ENCODE results near the gene SLC1A4. TPM values are rescaled to one million over a fixed set of nuclear protein-coding genes. Genes with fewer than 3 reads are reported as not detected.

The SLC1A4 gene
- total and polyA plus RNA-seq, 3 experiments from 2014 or later, result 1.9 to 21.3 (median 21.2) TPM

GRCh38 chr2:65044097-65044735, 55.0 kb downstream of the SLC1A4 start:
- DNase-seq, result no peak
- Mint-ChIP-seq H3K36me3 (peaks cover 18 to 20% (median 19%) of the 10 kb centered on the region in 3 donors), H3K4me3 (no peak overlapping the region), H3K27ac (peak overlapping the region in 1 of 8 donors; percentile 10), H3K27me3 (no peaks in the 10 kb centered on the region), H3K9me3 (peaks cover 0 to 15% (median 8%) of the 10 kb centered on the region in 5 donors), H3K4me1 (peaks cover 7 to 12% (median 9%) of the 10 kb centered on the region in 3 donors)
- Histone ChIP-seq H3K9me3 (ENCODE audit: low read length) (no peaks in the 10 kb centered on the region), H3K27me3 (ENCODE audit: insufficient read depth, low read length, poor library complexity, severe bottlenecking) (no peaks in the 10 kb centered on the region), H3K4me3 (ENCODE audit: low read length) (no peak overlapping the region), H3K4me1 (ENCODE audit: insufficient read depth, low read length) (peaks cover 4% of the 10 kb centered on the region), H3K36me3 (ENCODE audit: insufficient read depth, low read length) (no peaks in the 10 kb centered on the region), H3K27ac (ENCODE audit: low read depth, low read length) (no peak overlapping the region)
- ChIA-PET CTCF (interaction anchor here (2.6 to 3.4 kb wide), 3 partner anchors 11 to 128 kb away, joined by 7 to 21 read pairs (median 14); partner anchors contain the start of gene CEP68), POLR2A (no interaction called here)

- Histone ChIP-seq H3K27ac (ENCODE audit: low read depth, low read length) (no peak overlapping the region), H3K9me3 (ENCODE audit: low read length) (no peaks in the 10 kb centered on the region), H3K36me3 (ENCODE audit: insufficient read depth, low read length) (no peaks in the 10 kb centered on the region), H3K4me1 (ENCODE audit: insufficient read depth, low read length) (no peaks in the 10 kb centered on the region), H3K27me3 (ENCODE audit: insufficient read depth, low read length, poor library complexity, severe bottlenecking) (no peaks in the 10 kb centered on the region), H3K4me3 (ENCODE audit: low read length) (no peak overlapping the region)
- Mint-ChIP-seq H3K4me1 (peaks cover 1 to 2% (median 2%) of the 10 kb centered on the region in 3 donors), H3K27me3 (no peaks in the 10 kb centered on the region), H3K4me3 (no peak overlapping the region), H3K9me3 (peaks cover 0 to 15% (median 8%) of the 10 kb centered on the region in 5 donors), H3K27ac (no peak overlapping the region), H3K36me3 (peaks cover 18 to 20% (median 19%) of the 10 kb centered on the region in 3 donors)
- ChIA-PET POLR2A (no interaction called here), CTCF (interaction anchor here (1.3 to 1.9 kb wide), 2 partner anchors 19 to 128 kb away, joined by 4 to 5 read pairs; no protein-coding TSS in a partner anchor)
- DNase-seq, result no peak
Observed at GRCh38 chr2:65045651-65046050, 56.5 kb downstream of the SLC1A4 start.

GRCh38 chr2:65046633-65047407, 57.6 kb downstream of the SLC1A4 start:
- Histone ChIP-seq H3K4me1 (ENCODE audit: insufficient read depth, low read length) (no peaks in the 10 kb centered on the region), H3K4me3 (ENCODE audit: low read length) (no peak overlapping the region), H3K36me3 (ENCODE audit: insufficient read depth, low read length) (no peaks in the 10 kb centered on the region), H3K9me3 (ENCODE audit: low read length) (no peaks in the 10 kb centered on the region), H3K27me3 (ENCODE audit: insufficient read depth, low read length, poor library complexity, severe bottlenecking) (no peaks in the 10 kb centered on the region), H3K27ac (ENCODE audit: low read depth, low read length) (no peak overlapping the region)
- ChIA-PET CTCF (interaction anchor here (0.6 to 2.0 kb wide), 5 partner anchors 18 to 526 kb away, joined by 3 to 5 read pairs (median 4); no protein-coding TSS in a partner anchor), POLR2A (no interaction called here)
- Mint-ChIP-seq H3K9me3 (peaks cover 0 to 15% (median 8%) of the 10 kb centered on the region in 5 donors), H3K27me3 (no peaks in the 10 kb centered on the region), H3K4me3 (no peak overlapping the region), H3K27ac (no peak overlapping the region), H3K36me3 (peaks cover 18 to 20% (median 18%) of the 10 kb centered on the region in 3 donors), H3K4me1 (no peaks in the 10 kb centered on the region)
- DNase-seq, result no peak

- ChIA-PET POLR2A (no interaction called here), CTCF (interaction anchor here (1.4 kb wide), 1 partner anchor 10 kb away, joined by 4 read pairs; no protein-coding TSS in a partner anchor)
- H3K27ac Mint-ChIP-seq, result no peak overlapping the region
- no peak overlapping the region for H3K4me3 Mint-ChIP-seq
- H3K9me3 Mint-ChIP-seq, result peaks cover 0 to 15% (median 4%) of the 10 kb centered on the region in 5 donors
- H3K4me3 ChIP-seq (ENCODE audit: low read length), result no peak overlapping the region
- H3K36me3 ChIP-seq (ENCODE audit: insufficient read depth, low read length), result no peaks in the 10 kb centered on the region
- H3K4me1 Mint-ChIP-seq, result peaks cover 11 to 17% (median 17%) of the 10 kb centered on the region in 3 donors
- no peaks in the 10 kb centered on the region for H3K27me3 Mint-ChIP-seq
- H3K9me3 ChIP-seq (ENCODE audit: low read length), result no peaks in the 10 kb centered on the region
- H3K4me1 ChIP-seq (ENCODE audit: insufficient read depth, low read length), result peaks cover 16% of the 10 kb centered on the region
- H3K36me3 Mint-ChIP-seq, result peaks cover 10 to 17% (median 14%) of the 10 kb centered on the region in 3 donors
- no peak for DNase-seq
- H3K27ac ChIP-seq (ENCODE audit: low read depth, low read length), result no peak overlapping the region
- H3K27me3 ChIP-seq (ENCODE audit: insufficient read depth, low read length, poor library complexity, severe bottlenecking), result no peaks in the 10 kb centered on the region
Observed at GRCh38 chr2:65049010-65049639, 59.9 kb downstream of the SLC1A4 start.

GRCh38 chr2:65050931-65051330, 61.7 kb downstream of the SLC1A4 start:
- DNase-seq, result no peak
- peaks cover 0 to 6% (median 5%) of the 10 kb centered on the region in 3 donors for H3K36me3 Mint-ChIP-seq
- Histone ChIP-seq H3K4me3 (ENCODE audit: low read length) (no peak overlapping the region), H3K27ac (ENCODE audit: low read depth, low read length) (no peak overlapping the region), H3K36me3 (ENCODE audit: insufficient read depth, low read length) (no peaks in the 10 kb centered on the region), H3K27me3 (ENCODE audit: insufficient read depth, low read length, poor library complexity, severe bottlenecking) (no peaks in the 10 kb centered on the region), H3K9me3 (ENCODE audit: low read length) (no peaks in the 10 kb centered on the region), H3K4me1 (ENCODE audit: insufficient read depth, low read length) (peaks cover 31% of the 10 kb centered on the region)
- POLR2A ChIA-PET, result no interaction called here
- H3K4me3 Mint-ChIP-seq, result peak overlapping the region in 1 of 7 donors; percentile 4
- CTCF ChIA-PET, result interaction anchor here (0.7 to 1.5 kb wide), 2 partner anchors 79 to 135 kb away, joined by 3 to 4 read pairs; partner anchors contain the start of gene RAB1A
- peaks cover 0 to 7% (median 0%) of the 10 kb centered on the region in 5 donors for H3K9me3 Mint-ChIP-seq
- H3K27me3 Mint-ChIP-seq, result no peaks in the 10 kb centered on the region
- no peak overlapping the region for H3K27ac Mint-ChIP-seq
- H3K4me1 Mint-ChIP-seq, result peaks cover 26 to 35% (median 34%) of the 10 kb centered on the region in 3 donors

- peak overlapping the region in 6 of 8 donors; percentile 7 to 72 (median 51) for H3K27ac Mint-ChIP-seq
- ChIA-PET CTCF (interaction anchor here (0.8 to 4.9 kb wide), 6 partner anchors 11 to 135 kb away, joined by 3 to 24 read pairs (median 8); partner anchors contain the start of gene RAB1A), POLR2A (interaction anchor here (1.0 to 1.4 kb wide), 2 partner anchors 77 to 303 kb away, joined by 3 read pairs; partner anchors contain the start of gene RAB1A)
- peak in 3 of 5 donors; percentile 53 to 69 (median 62) for DNase-seq
- Histone ChIP-seq H3K36me3 (ENCODE audit: insufficient read depth, low read length) (no peaks in the 10 kb centered on the region), H3K4me1 (ENCODE audit: insufficient read depth, low read length) (peaks cover 44% of the 10 kb centered on the region), H3K9me3 (ENCODE audit: low read length) (no peaks in the 10 kb centered on the region), H3K27ac (ENCODE audit: low read depth, low read length) (no peak overlapping the region), H3K27me3 (ENCODE audit: insufficient read depth, low read length, poor library complexity, severe bottlenecking) (no peaks in the 10 kb centered on the region), H3K4me3 (ENCODE audit: low read length) (no peak overlapping the region)
- peaks cover 0 to 12% (median 3%) of the 10 kb centered on the region in 3 donors for H3K36me3 Mint-ChIP-seq
- H3K9me3 Mint-ChIP-seq, result peaks cover 0 to 6% (median 0%) of the 10 kb centered on the region in 5 donors
- peaks cover 39 to 48% (median 48%) of the 10 kb centered on the region in 3 donors for H3K4me1 Mint-ChIP-seq
- peak overlapping the region in 6 of 7 donors; percentile 27 to 75 (median 48) for H3K4me3 Mint-ChIP-seq
- H3K27me3 Mint-ChIP-seq, result peaks cover 0 to 1% of the 10 kb centered on the region in 2 donors
Observed at GRCh38 chr2:65053199-65053598, 64.0 kb downstream of the SLC1A4 start.

- Histone ChIP-seq H3K36me3 (ENCODE audit: insufficient read depth, low read length) (no peaks in the 10 kb centered on the region), H3K27ac (ENCODE audit: low read depth, low read length) (no peak overlapping the region), H3K4me3 (ENCODE audit: low read length) (peak overlapping the region; percentile 65), H3K27me3 (ENCODE audit: insufficient read depth, low read length, poor library complexity, severe bottlenecking) (no peaks in the 10 kb centered on the region), H3K9me3 (ENCODE audit: low read length) (no peaks in the 10 kb centered on the region), H3K4me1 (ENCODE audit: insufficient read depth, low read length) (peaks cover 61% of the 10 kb centered on the region)
- Mint-ChIP-seq H3K9me3 (no peaks in the 10 kb centered on the region), H3K27me3 (peaks cover 0 to 1% of the 10 kb centered on the region in 2 donors), H3K4me3 (peak overlapping the region; percentile 77 to 98 (median 97)), H3K4me1 (peaks cover 49 to 63% (median 63%) of the 10 kb centered on the region in 3 donors), H3K36me3 (peaks cover 0 to 14% (median 0%) of the 10 kb centered on the region in 3 donors), H3K27ac (peak overlapping the region in 5 of 8 donors; percentile 2 to 96 (median 85))
- ChIA-PET CTCF (interaction anchor here (1.0 to 5.2 kb wide), 11 partner anchors 9 to 304 kb away, joined by 3 to 25 read pairs (median 8); partner anchors contain the start of gene RAB1A), POLR2A (interaction anchor here (0.5 to 3.6 kb wide), 4 partner anchors 10 to 75 kb away, joined by 3 to 51 read pairs (median 6); partner anchors contain the start of gene RAB1A)
- no peak for DNase-seq
Observed at GRCh38 chr2:65054749-65055421, 65.7 kb downstream of the SLC1A4 start.
